IMR-90 (cell line): ENCODE data around the gene IQCK. TPM values are rescaled to one million over a fixed set of nuclear protein-coding genes. Genes with fewer than 3 reads are reported as not detected.

Experiments
- ATAC-seq: fragments of 200-7000 bp; cut with Tn5 transposase; 2 replicates; pipeline ENCODE4 v1.9.1; 2020; ENCODE audit warnings: low read depth, mild to moderate bottlenecking, moderate library complexity
- BruUV-seq: library from RNA; stranded (reverse); fragments of 400-500 nt; replicated peaks from 2 replicates; lab custom pipeline; 2021; lab: Mats Ljungman, UMichigan
- CTCF ChIA-PET: fragments of 300-600 bp; formaldehyde crosslinking; extraction: SDS; loops from one replicate; lab custom pipeline; 2021; ENCODE audit warnings: antibody characterized with exemption; lab: Yijun Ruan, JAX
- POLR2A ChIA-PET: fragments of 300-600 bp; sonication (Branson Sonifier 250); formaldehyde crosslinking; loops from one replicate; lab custom pipeline; 2022; ENCODE audit warnings: antibody characterized with exemption; ENCODE audit not compliant: unreplicated experiment; lab: Charles Lee
- DNase-seq: peaks from one replicate; pipeline ENCODE4 v3.0.0; 2013
- H2AFZ ChIP-seq: replicated peaks from 2 replicates; pipeline ENCODE3; 2013; ENCODE audit warnings: low read length, mild to moderate bottlenecking; ENCODE audit not compliant: poor library complexity
- H2AK5ac ChIP-seq: 2 replicates; pipeline ENCODE4 v1.6.1; 2013; ENCODE audit warnings: low read depth, low read length, inconsistent platforms
- H2AK9ac ChIP-seq: replicated peaks from 2 replicates; pipeline ENCODE3; 2013; ENCODE audit warnings: mild to moderate bottlenecking, low read depth, low read length, moderate library complexity; ENCODE audit not compliant: poor library complexity
- H2BK120ac ChIP-seq: 2 replicates; pipeline ENCODE4 v1.6.1; 2013; ENCODE audit warnings: low read depth, low read length, inconsistent platforms
- H2BK15ac ChIP-seq: 3 replicates; pipeline ENCODE4 v1.6.1; 2013; ENCODE audit warnings: low read depth, low read length, inconsistent platforms
- H2BK20ac ChIP-seq: 2 replicates; pipeline ENCODE4 v1.6.1; 2013; ENCODE audit warnings: low read depth, mild to moderate bottlenecking, inconsistent platforms, low read length, moderate library complexity
- H2BK5ac ChIP-seq: 2 replicates; pipeline ENCODE4 v1.6.1; 2013; ENCODE audit warnings: mild to moderate bottlenecking, low read depth, low read length, inconsistent platforms; ENCODE audit not compliant: poor library complexity, severe bottlenecking
- H3K14ac ChIP-seq: replicated peaks from 2 replicates; pipeline ENCODE4 v1.6.1; 2013; ENCODE audit warnings: low read depth, low read length, inconsistent platforms
- H3K18ac ChIP-seq: 2 replicates; pipeline ENCODE4 v1.6.1; 2013; ENCODE audit warnings: low read depth, low read length, control low read depth
- H3K23ac ChIP-seq: 2 replicates; pipeline ENCODE4 v1.6.1; 2013; ENCODE audit warnings: low read depth, low read length, inconsistent platforms
- H3K27ac ChIP-seq: 2 replicates; pipeline ENCODE4 v1.5.1; 2013; ENCODE audit warnings: mild to moderate bottlenecking, control low read depth, low read length; ENCODE audit not compliant: insufficient read depth
- H3K27me3 ChIP-seq: 2 replicates; pipeline ENCODE4 v1.6.1; 2013; ENCODE audit warnings: low read length; ENCODE audit not compliant: control insufficient read depth, insufficient read depth
- H3K36me3 ChIP-seq: 2 replicates; pipeline ENCODE4 v1.6.1; 2013; ENCODE audit warnings: low read length, mixed read lengths; ENCODE audit not compliant: control insufficient read depth, insufficient read depth
- H3K4ac ChIP-seq: 2 replicates; pipeline ENCODE4 v1.6.1; 2013; ENCODE audit warnings: low read depth, low read length, inconsistent platforms
- H3K4me1 ChIP-seq: 2 replicates; pipeline ENCODE4 v1.6.1; 2013; ENCODE audit warnings: low read length, mixed read lengths; ENCODE audit not compliant: control insufficient read depth, insufficient read depth
- H3K4me2 ChIP-seq: 2 replicates; pipeline ENCODE4 v1.6.1; 2013; ENCODE audit warnings: low read depth, mild to moderate bottlenecking, control low read depth, low read length, moderate library complexity
- H3K4me3 ChIP-seq: 2 replicates; pipeline ENCODE4 v1.5.1; 2013; ENCODE audit warnings: low read depth, mild to moderate bottlenecking, control low read depth, low read length, moderate library complexity; ENCODE audit not compliant: insufficient read depth
- H3K56ac ChIP-seq: 2 replicates; pipeline ENCODE4 v1.6.1; 2013; ENCODE audit warnings: low read length, inconsistent platforms; ENCODE audit not compliant: insufficient read depth; ENCODE audit errors: extremely low read depth
- H3K79me1 ChIP-seq, 2 experiments: 2 replicates each; pipeline ENCODE4 v1.6.1; 2013; ENCODE audit warnings: low read length in 2 of 2, inconsistent platforms in 1 of 2, low read depth in 1 of 2
- H3K9ac ChIP-seq: 2 replicates; pipeline ENCODE4 v1.6.1; 2013; ENCODE audit warnings: low read depth, low read length, control low read depth
- H3K9me1 ChIP-seq: 2 replicates; pipeline ENCODE4 v1.6.1; 2013; ENCODE audit warnings: low read length, inconsistent platforms; ENCODE audit not compliant: insufficient read depth
- H3K9me3 ChIP-seq: 2 replicates; pipeline ENCODE4 v1.6.1; 2013; ENCODE audit warnings: low read length; ENCODE audit not compliant: control insufficient read depth, insufficient read depth
- H4K20me1 ChIP-seq: 2 replicates; pipeline ENCODE4 v1.6.1; 2013; ENCODE audit warnings: low read length, inconsistent platforms; ENCODE audit not compliant: insufficient read depth
- H4K5ac ChIP-seq: 2 replicates; pipeline ENCODE4 v1.6.1; 2013; ENCODE audit warnings: mild to moderate bottlenecking, low read depth, low read length, control low read depth
- H4K8ac ChIP-seq, 2 experiments: 2 replicates each; pipeline ENCODE4 v1.6.1; 2013; ENCODE audit warnings: low read depth in 2 of 2, low read length in 2 of 2, control low read depth in 1 of 2, inconsistent platforms in 1 of 2
- H4K91ac ChIP-seq: 2 replicates; pipeline ENCODE4 v1.6.1; 2013; ENCODE audit warnings: low read depth, low read length, inconsistent platforms; ENCODE audit not compliant: insufficient read depth
- NFE2L2 ChIP-seq: fragments of 150-350 bp; IDR thresholded peaks from 2 replicates; pipeline ENCODE4 v1.6.1; 2016; ENCODE audit warnings: low read depth, mild to moderate bottlenecking, low read length
- WGBS, 2 experiments: methylation state at CpG; one replicate each; pipeline versions ENCODE4 v1.1.5 to v1.1.7; 2013; ENCODE audit warnings: missing lambda C conversion rate in 2 of 2; ENCODE audit not compliant: insufficient read length in 1 of 2; ENCODE audit errors: extremely low coverage in 2 of 2; 5-methylcytosine and 5-hydroxymethylcytosine counted together
- dilution Hi-C: fragments of 300-500 bp; cut with HindIII; formaldehyde crosslinking; loops from one replicate; pipeline ENCODE4 v1.14.3; 2018; ENCODE audit warnings: low sequenced_read_pairs; ENCODE audit not compliant: unreplicated experiment
- in situ Hi-C: fragments of 300-500 bp; cut with MboI; formaldehyde crosslinking; loops from 3 replicates; pipeline ENCODE4 v1.14.3; 2019; ENCODE audit warnings: low sequenced_read_pairs, inconsistent platforms, mixed read lengths
- intact Hi-C: fragments of 100-400 bp; cut with micrococcal nuclease; formaldehyde crosslinking; loops from 2 replicates; pipeline ENCODE4 v1.10.0; 2022
- polyA plus RNA-seq, 3 experiments: library from polyadenylated mRNA; depleted of rRNA; stranded (reverse); fragments of >200 nt; gene quantifications; 2 replicates each; pipeline ENCODE4 v1.2.3, GENCODE V29; 2012; ENCODE audit warnings: low replicate concordance in 1 of 3
- total RNA-seq: library from RNA; depleted of rRNA; stranded (reverse); fragments of >200 nt; gene quantifications from 2 replicates; pipeline ENCODE4 v1.2.3, GENCODE V29; 2012

Gene IQCK
- total and polyA plus RNA-seq, 2 of the 4 experiments (the other 2 are of a cell fraction) = 4.1 to 5.4 TPM

DNA sequence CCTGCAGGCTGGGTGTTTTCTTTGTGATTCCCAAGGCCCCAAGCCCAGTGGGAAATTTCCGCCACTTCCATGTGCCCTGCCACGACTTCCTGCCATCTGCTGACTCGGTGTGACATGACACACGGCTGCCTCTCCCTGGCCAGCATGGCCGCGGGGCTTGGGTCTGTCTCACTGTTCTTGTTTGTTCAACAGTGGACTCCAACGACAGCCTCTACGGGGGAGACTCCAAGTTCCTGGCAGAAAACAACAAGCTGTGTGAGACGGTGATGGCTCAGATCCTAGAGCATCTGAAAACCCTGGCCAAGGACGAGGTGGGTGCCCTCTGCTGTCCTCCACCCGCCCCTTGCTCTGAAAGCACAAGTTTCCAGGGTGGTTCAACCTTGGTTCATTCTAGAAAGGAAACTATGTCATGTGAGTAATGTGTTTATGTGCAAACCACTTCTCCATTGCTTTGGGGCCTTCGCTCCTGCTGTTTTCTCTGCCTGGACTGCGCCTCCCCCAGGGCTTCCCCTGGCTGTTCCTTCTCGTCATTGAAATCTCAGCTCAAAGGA is 26.8 kb upstream of the IQCK start:
- no peak overlapping the region for H3K18ac ChIP-seq
- peak overlapping the region; percentile 57 for H2AK9ac ChIP-seq
- H4K20me1 ChIP-seq = no peaks in the 10 kb centered on the region
- no peak overlapping the region for H2BK5ac ChIP-seq
- H3K36me3 ChIP-seq = peaks cover 31% of the 10 kb centered on the region
- DNase-seq = peak; percentile 17
- H3K9me3 ChIP-seq = no peaks in the 10 kb centered on the region
- H2BK15ac ChIP-seq = no peak overlapping the region
- 88% methylated on average over 9 of the region's 14 CpGs; no CpG with 5 or more reads in 1 of the 2 experiments for WGBS, 2 experiments
- intact Hi-C loops = no loop called here
- no peak overlapping the region for H4K5ac ChIP-seq
- H2AK5ac ChIP-seq = no peak overlapping the region; the same call in 1 of the 2 replicates
- H3K27ac ChIP-seq = no peak overlapping the region
- dilution Hi-C loops = no loop called here
- in situ Hi-C loops = no loop called here
- H3K9ac ChIP-seq = no peak overlapping the region
- no TSS peak for BruUV-seq
- H3K4ac ChIP-seq = no peak overlapping the region
- CTCF ChIA-PET = no interaction called here
- H3K27me3 ChIP-seq = no peaks in the 10 kb centered on the region
- no peak for TF ChIP-seq NFE2L2
- H3K23ac ChIP-seq = no peak overlapping the region
- H2BK20ac ChIP-seq = no peak overlapping the region
- POLR2A ChIA-PET = no interaction called here
- H3K56ac ChIP-seq = no peak overlapping the region
- no peak for ATAC-seq
- peaks cover 10% of the 10 kb centered on the region; the same call in 1 of the 2 replicates for H3K9me1 ChIP-seq
- H3K4me3 ChIP-seq = no peak overlapping the region
- H2AFZ ChIP-seq = peak overlapping the region; percentile 24
- peaks cover 0 to 11% of the 10 kb centered on the region in 2 experiments; a peak in 1 of 4 replicates for H3K79me1 ChIP-seq
- no peak overlapping the region for H2BK120ac ChIP-seq
- H4K91ac ChIP-seq = no peak overlapping the region
- H4K8ac ChIP-seq = no peak overlapping the region
- peaks cover 3% of the 10 kb centered on the region for H3K4me1 ChIP-seq
- no peak overlapping the region for H3K4me2 ChIP-seq
- H3K14ac ChIP-seq = no peak overlapping the region
